Activated CD8-positive, alpha-beta memory T cell treated with anti-CD3 and anti-CD28 coated beads, Interleukin-2, amount 10 ng/mL, durations not matched to agents 7 days and 5 days (primary cell): Measurements from ENCODE around the gene DNAH8. TPM values are rescaled to one million over a fixed set of nuclear protein-coding genes. Genes with fewer than 3 reads are reported as not detected.

ENCODE experiments used
- ATAC-seq: fragments of 150-1000 bp; cut with Tn5 transposase; one replicate; pipeline ENCODE4 v1.10.0; 2021; ENCODE audit warnings: moderate library complexity
- CTCF ChIA-PET: fragments of 350-600 bp; sonication (Branson Sonifier 250); formaldehyde crosslinking; loops from one replicate; lab custom pipeline; 2021; ENCODE audit warnings: antibody characterized with exemption; lab: Charles Lee
- DNase-seq: peaks from one replicate; pipeline ENCODE4 v3.0.0-alpha.2; 2020
- H3K27ac Mint-ChIP-seq: one replicate; pipeline ENCODE4 v1.8.0; 2021; ENCODE audit warnings: mild to moderate bottlenecking, mixed read lengths
- H3K27me3 Mint-ChIP-seq: one replicate; pipeline ENCODE4 v1.8.0; 2021; ENCODE audit warnings: mixed read lengths
- H3K36me3 Mint-ChIP-seq: one replicate; pipeline ENCODE4 v1.8.0; 2021; ENCODE audit warnings: mild to moderate bottlenecking, mixed read lengths
- H3K4me1 Mint-ChIP-seq: one replicate; pipeline ENCODE4 v1.8.0; 2021; ENCODE audit warnings: mixed read lengths
- H3K4me3 Mint-ChIP-seq: one replicate; pipeline ENCODE4 v1.8.0; 2021; ENCODE audit warnings: mild to moderate bottlenecking, moderate library complexity, mixed read lengths
- H3K9me3 Mint-ChIP-seq: one replicate; pipeline ENCODE4 v1.8.0; 2022; ENCODE audit warnings: low read depth, mixed read lengths
- total RNA-seq, 2 experiments: library from RNA; stranded (reverse); gene quantifications; one replicate each; pipeline ENCODE4 v1.2.3, GENCODE V29; 2021

The DNAH8 gene
- total RNA-seq, 2 experiments from 2014 or later, result 0.12 to 0.15 TPM

GRCh38 chr6:38997128-38997761, 282.1 kb downstream of the DNAH8 start:
- H3K36me3 Mint-ChIP-seq, result no peaks in the 10 kb centered on the region
- DNase-seq (peak; percentile 48), ATAC-seq (no peak)
- H3K27ac Mint-ChIP-seq, result no peak overlapping the region
- H3K9me3 Mint-ChIP-seq, result no peaks in the 10 kb centered on the region
- no peaks in the 10 kb centered on the region for H3K4me1 Mint-ChIP-seq
- H3K4me3 Mint-ChIP-seq, result no peak overlapping the region
- H3K27me3 Mint-ChIP-seq, result peaks cover 60% of the 10 kb centered on the region
- CTCF ChIA-PET, result interaction anchor here (0.9 to 2.6 kb wide), 9 partner anchors 9 to 313 kb away, joined by 3 to 19 read pairs (median 5); no protein-coding TSS in a partner anchor

GRCh38 chr6:39003072-39003471, 288.0 kb downstream of the DNAH8 start:
- Mint-ChIP-seq H3K4me1 (no peaks in the 10 kb centered on the region), H3K9me3 (no peaks in the 10 kb centered on the region), H3K27ac (no peak overlapping the region), H3K36me3 (no peaks in the 10 kb centered on the region), H3K27me3 (peaks cover 67% of the 10 kb centered on the region), H3K4me3 (no peak overlapping the region)
- CTCF ChIA-PET, result interaction anchor here (1.2 to 1.4 kb wide), 3 partner anchors 89 to 307 kb away, joined by 3 to 6 read pairs (median 5); no protein-coding TSS in a partner anchor
- no peak for DNase-seq
- no peak for ATAC-seq

- no peak overlapping the region for H3K27ac Mint-ChIP-seq
- ATAC-seq (no peak), DNase-seq (no peak)
- H3K4me3 Mint-ChIP-seq, result no peak overlapping the region
- CTCF ChIA-PET, result interaction anchor here (1.3 to 1.4 kb wide), 2 partner anchors 89 to 299 kb away, joined by 3 to 6 read pairs; no protein-coding TSS in a partner anchor
- no peaks in the 10 kb centered on the region for H3K9me3 Mint-ChIP-seq
- H3K36me3 Mint-ChIP-seq, result no peaks in the 10 kb centered on the region
- H3K4me1 Mint-ChIP-seq, result no peaks in the 10 kb centered on the region
- H3K27me3 Mint-ChIP-seq, result peaks cover 70% of the 10 kb centered on the region
Observed at GRCh38 chr6:39003492-39003891, 288.4 kb downstream of the DNAH8 start.

GRCh38 chr6:39004801-39005200, 289.7 kb downstream of the DNAH8 start:
- Mint-ChIP-seq H3K9me3 (no peaks in the 10 kb centered on the region), H3K4me3 (no peak overlapping the region), H3K4me1 (no peaks in the 10 kb centered on the region), H3K27ac (no peak overlapping the region), H3K27me3 (peaks cover 73% of the 10 kb centered on the region), H3K36me3 (no peaks in the 10 kb centered on the region)
- DNase-seq (no peak), ATAC-seq (no peak)
- CTCF ChIA-PET, result no interaction called here

GRCh38 chr6:39005774-39006173, 290.7 kb downstream of the DNAH8 start:
- no peak for DNase-seq
- peaks cover 70% of the 10 kb centered on the region for H3K27me3 Mint-ChIP-seq
- no peak for ATAC-seq
- H3K27ac Mint-ChIP-seq, result no peak overlapping the region
- H3K9me3 Mint-ChIP-seq, result no peaks in the 10 kb centered on the region
- no peaks in the 10 kb centered on the region for H3K36me3 Mint-ChIP-seq
- H3K4me3 Mint-ChIP-seq, result no peak overlapping the region
- CTCF ChIA-PET, result no interaction called here
- no peaks in the 10 kb centered on the region for H3K4me1 Mint-ChIP-seq

- ATAC-seq (no peak), DNase-seq (no peak)
- H3K9me3 Mint-ChIP-seq, result no peaks in the 10 kb centered on the region
- peaks cover 75% of the 10 kb centered on the region for H3K27me3 Mint-ChIP-seq
- CTCF ChIA-PET, result no interaction called here
- no peaks in the 10 kb centered on the region for H3K4me1 Mint-ChIP-seq
- H3K36me3 Mint-ChIP-seq, result no peaks in the 10 kb centered on the region
- no peak overlapping the region for H3K27ac Mint-ChIP-seq
- no peak overlapping the region for H3K4me3 Mint-ChIP-seq
Observed at GRCh38 chr6:39007575-39007974, 292.5 kb downstream of the DNAH8 start.

- no peak for ATAC-seq
- CTCF ChIA-PET, result interaction anchor here (0.6 to 1.3 kb wide), 4 partner anchors 12 to 301 kb away, joined by 3 read pairs; partner anchors contain the start of gene KCNK5
- no peaks in the 10 kb centered on the region for H3K4me1 Mint-ChIP-seq
- no peaks in the 10 kb centered on the region for H3K36me3 Mint-ChIP-seq
- H3K4me3 Mint-ChIP-seq, result no peak overlapping the region
- no peaks in the 10 kb centered on the region for H3K9me3 Mint-ChIP-seq
- H3K27me3 Mint-ChIP-seq, result peaks cover 81% of the 10 kb centered on the region
- no peak overlapping the region for H3K27ac Mint-ChIP-seq
- no peak for DNase-seq
Observed at GRCh38 chr6:39008737-39009136, 293.6 kb downstream of the DNAH8 start.

- Mint-ChIP-seq H3K27me3 (peaks cover 81% of the 10 kb centered on the region), H3K27ac (no peak overlapping the region), H3K9me3 (no peaks in the 10 kb centered on the region), H3K4me3 (no peak overlapping the region), H3K4me1 (no peaks in the 10 kb centered on the region), H3K36me3 (no peaks in the 10 kb centered on the region)
- no peak for ATAC-seq
- no peak for DNase-seq
- CTCF ChIA-PET, result interaction anchor here (1.1 to 1.3 kb wide), 2 partner anchors 13 to 300 kb away, joined by 3 to 5 read pairs; no protein-coding TSS in a partner anchor
Observed at GRCh38 chr6:39009476-39009875, 294.4 kb downstream of the DNAH8 start.

- H3K27ac Mint-ChIP-seq, result no peak overlapping the region
- no peaks in the 10 kb centered on the region for H3K4me1 Mint-ChIP-seq
- peaks cover 30% of the 10 kb centered on the region for H3K27me3 Mint-ChIP-seq
- no peaks in the 10 kb centered on the region for H3K9me3 Mint-ChIP-seq
- CTCF ChIA-PET, result interaction anchor here (1.1 kb wide), 1 partner anchor 14 kb away, joined by 3 read pairs; no protein-coding TSS in a partner anchor
- no peak for DNase-seq
- ATAC-seq, result no peak
- no peaks in the 10 kb centered on the region for H3K36me3 Mint-ChIP-seq
- no peak overlapping the region for H3K4me3 Mint-ChIP-seq
Observed at GRCh38 chr6:39016839-39017546, 301.9 kb downstream of the DNAH8 start.

- no peak overlapping the region for H3K27ac Mint-ChIP-seq
- no peak overlapping the region for H3K4me3 Mint-ChIP-seq
- ATAC-seq (no peak), DNase-seq (no peak)
- peaks cover 25% of the 10 kb centered on the region for H3K27me3 Mint-ChIP-seq
- no peaks in the 10 kb centered on the region for H3K36me3 Mint-ChIP-seq
- CTCF ChIA-PET, result interaction anchor here (1.1 kb wide), 1 partner anchor 13 kb away, joined by 3 read pairs; no protein-coding TSS in a partner anchor
- no peaks in the 10 kb centered on the region for H3K4me1 Mint-ChIP-seq
- no peaks in the 10 kb centered on the region for H3K9me3 Mint-ChIP-seq
Observed at GRCh38 chr6:39017547-39017880, 302.4 kb downstream of the DNAH8 start.

- Mint-ChIP-seq H3K27me3 (peaks cover 20% of the 10 kb centered on the region), H3K9me3 (no peaks in the 10 kb centered on the region), H3K4me1 (no peaks in the 10 kb centered on the region), H3K36me3 (no peaks in the 10 kb centered on the region), H3K4me3 (no peak overlapping the region), H3K27ac (no peak overlapping the region)
- ATAC-seq, result no peak
- CTCF ChIA-PET, result no interaction called here
- DNase-seq, result no peak
Observed at GRCh38 chr6:39018103-39018502, 303.0 kb downstream of the DNAH8 start.

GRCh38 chr6:39020136-39020535, 305.0 kb downstream of the DNAH8 start:
- CTCF ChIA-PET, result interaction anchor here (1.3 kb wide), 1 partner anchor 12 kb away, joined by 3 read pairs; no protein-coding TSS in a partner anchor

GRCh38 chr6:39021041-39021440, 305.9 kb downstream of the DNAH8 start:
- CTCF ChIA-PET, result interaction anchor here (1.3 kb wide), 1 partner anchor 13 kb away, joined by 3 read pairs; no protein-coding TSS in a partner anchor
- Mint-ChIP-seq H3K27ac (no peak overlapping the region), H3K27me3 (peaks cover 11% of the 10 kb centered on the region), H3K36me3 (no peaks in the 10 kb centered on the region), H3K4me3 (no peak overlapping the region), H3K9me3 (no peaks in the 10 kb centered on the region), H3K4me1 (peaks cover under 1% of the 10 kb centered on the region)
- DNase-seq (no peak), ATAC-seq (no peak)

More at GRCh38 chr6:39020136-39020535, 305.0 kb downstream of the DNAH8 start:
- Mint-ChIP-seq H3K9me3 (no peaks in the 10 kb centered on the region), H3K36me3 (no peaks in the 10 kb centered on the region), H3K27ac (no peak overlapping the region), H3K4me1 (no peaks in the 10 kb centered on the region), H3K27me3 (peaks cover 14% of the 10 kb centered on the region), H3K4me3 (no peak overlapping the region)
- DNase-seq, result no peak
- ATAC-seq, result no peak
